ENCODE results near the gene TMEM178B. TPM values are rescaled to one million over a fixed set of nuclear protein-coding genes. Genes with fewer than 3 reads are reported as not detected.
"Not testable (repeated sequence)": the region's sequence is repeated elsewhere in the genome, so short reads cannot be mapped to it uniquely, and the experiment has no call there.

TMEM178B gene
- total RNA-seq, 2 experiments from 2014 or later, result 0.22 to 0.25 TPM

DNA sequence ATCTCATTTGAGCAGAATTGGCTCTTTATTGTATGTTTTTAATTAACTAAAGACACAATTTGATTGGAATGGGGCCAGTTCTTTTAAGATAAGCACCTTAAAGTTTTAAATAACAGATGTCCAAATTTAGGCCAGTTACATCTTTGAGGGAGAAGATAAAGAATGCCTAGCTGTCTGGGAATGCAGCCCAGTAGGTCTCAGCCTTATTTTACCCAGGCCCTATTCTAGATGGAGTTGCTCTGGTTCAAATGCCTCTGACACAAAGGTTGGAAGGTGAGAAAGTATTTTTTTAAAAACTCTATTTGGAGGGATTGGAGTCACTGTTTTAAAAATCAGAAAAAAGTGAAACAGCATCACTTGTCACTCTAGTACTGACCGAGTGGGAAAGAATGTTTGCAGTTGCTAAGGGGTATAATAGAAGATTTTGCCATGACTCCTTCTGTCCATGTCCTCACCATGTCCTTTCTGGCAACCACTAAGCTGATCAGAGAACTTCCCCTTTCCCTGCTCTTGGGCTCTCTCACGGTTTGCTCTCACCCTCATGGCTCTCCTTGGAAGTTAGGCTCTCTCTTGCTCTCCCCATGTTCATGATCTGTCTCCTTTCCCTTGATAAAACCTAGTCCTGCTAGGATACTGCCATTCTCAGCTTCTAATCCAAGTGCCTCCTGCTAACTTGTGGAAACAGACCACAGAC is 239.1 kb downstream of the TMEM178B start:
- H3K27me3 Mint-ChIP-seq, result peaks cover 11% of the 10 kb centered on the region
- no peak overlapping the region for H3K27ac Mint-ChIP-seq
- ChIA-PET CTCF (interaction anchor here (0.5 kb wide), 1 partner anchor 839 kb away, joined by 3 read pairs; no protein-coding TSS in a partner anchor), POLR2A (no interaction called here)
- H3K36me3 Mint-ChIP-seq (ENCODE audit: low read depth), result no peaks in the 10 kb centered on the region
- DNase-seq, result no peak
- no peaks in the 10 kb centered on the region for H3K9me3 Mint-ChIP-seq
- no peaks in the 10 kb centered on the region for H3K4me1 Mint-ChIP-seq
- H3K4me3 Mint-ChIP-seq, result no peak overlapping the region

DNA sequence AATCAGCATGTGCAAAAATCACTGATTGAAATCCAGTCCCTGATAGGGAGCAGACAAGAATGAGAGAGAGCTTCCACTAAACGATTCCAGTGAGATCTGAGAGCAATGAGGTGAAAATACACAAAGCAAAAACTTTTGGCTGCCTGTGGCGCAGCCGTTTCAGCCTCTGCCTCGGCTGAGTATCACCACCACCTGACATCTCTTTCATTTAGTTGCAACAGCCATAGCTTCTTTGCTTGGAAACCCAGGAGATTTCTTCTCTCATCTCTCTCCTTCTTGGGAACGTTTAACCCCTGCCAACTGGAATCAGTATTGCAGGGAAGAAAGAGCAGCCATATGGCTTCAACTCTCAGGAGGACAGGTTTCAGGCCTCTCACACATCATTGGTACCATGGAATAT is 240.0 kb downstream of the TMEM178B start:
- H3K4me3 Mint-ChIP-seq, result no peak overlapping the region
- POLR2A ChIA-PET, result no interaction called here
- no peak overlapping the region for H3K27ac Mint-ChIP-seq
- CTCF ChIA-PET, result no interaction called here
- DNase-seq, result no peak
- H3K27me3 Mint-ChIP-seq, result peaks cover 13% of the 10 kb centered on the region
- no peaks in the 10 kb centered on the region for H3K9me3 Mint-ChIP-seq
- H3K4me1 Mint-ChIP-seq, result no peaks in the 10 kb centered on the region
- H3K36me3 Mint-ChIP-seq (ENCODE audit: low read depth), result no peaks in the 10 kb centered on the region

DNA sequence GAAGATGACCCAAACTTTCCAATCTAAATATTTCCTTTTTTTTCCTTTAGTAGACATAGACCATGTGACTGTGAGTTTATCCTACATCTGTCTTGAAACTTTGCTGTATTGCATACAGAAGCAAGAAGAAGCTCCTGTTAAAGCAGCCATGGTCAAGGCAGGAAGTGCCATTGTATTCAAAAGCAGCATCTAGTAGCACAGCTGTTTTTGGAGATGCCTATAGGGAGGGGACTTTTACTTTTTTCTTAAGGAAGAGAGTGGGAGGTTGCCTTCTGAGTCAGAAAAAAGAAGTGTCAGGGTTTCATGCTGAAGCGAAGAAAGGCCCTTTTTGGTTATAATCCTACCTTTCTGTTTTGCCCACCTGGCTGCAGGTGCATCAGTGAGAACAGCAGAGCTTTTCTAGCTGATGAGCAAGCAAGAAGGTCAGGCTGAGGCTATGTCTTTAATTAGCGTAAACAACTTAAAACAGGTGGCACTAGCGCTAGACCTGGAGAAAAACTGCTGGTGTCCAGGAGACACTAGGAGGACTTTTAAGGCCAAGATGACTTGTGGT is 243.2 kb downstream of the TMEM178B start:
- H3K4me1 Mint-ChIP-seq, result no peaks in the 10 kb centered on the region
- CTCF ChIA-PET, result no interaction called here
- H3K27me3 Mint-ChIP-seq, result peaks cover 10% of the 10 kb centered on the region
- H3K4me3 Mint-ChIP-seq, result no peak overlapping the region
- H3K36me3 Mint-ChIP-seq (ENCODE audit: low read depth), result no peaks in the 10 kb centered on the region
- no peak overlapping the region for H3K27ac Mint-ChIP-seq
- POLR2A ChIA-PET, result no interaction called here
- DNase-seq, result no peak
- no peaks in the 10 kb centered on the region for H3K9me3 Mint-ChIP-seq

DNA sequence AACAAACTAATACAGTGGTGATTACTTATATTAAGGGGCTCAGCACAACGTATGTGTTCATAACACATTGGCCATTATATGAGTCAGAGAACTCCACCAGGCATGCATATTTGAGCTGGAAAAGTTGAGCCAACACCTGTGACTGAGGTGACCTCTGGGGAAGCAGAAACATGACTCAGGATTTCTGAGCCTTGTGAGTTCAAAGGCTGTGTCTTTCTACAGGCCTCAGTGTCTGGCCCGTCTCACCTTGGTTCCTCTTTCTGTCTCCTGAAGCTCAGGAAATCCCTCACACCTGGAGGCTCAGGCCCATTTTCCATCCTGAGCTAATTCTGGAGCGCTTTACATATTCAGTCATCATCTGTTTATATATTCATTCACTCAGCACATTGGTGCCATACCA is 246.4 kb downstream of the TMEM178B start:
- peaks cover 11% of the 10 kb centered on the region for H3K27me3 Mint-ChIP-seq
- ChIA-PET POLR2A (no interaction called here), CTCF (no interaction called here)
- H3K9me3 Mint-ChIP-seq, result no peaks in the 10 kb centered on the region
- no peak overlapping the region for H3K4me3 Mint-ChIP-seq
- no peaks in the 10 kb centered on the region for H3K4me1 Mint-ChIP-seq
- H3K36me3 Mint-ChIP-seq (ENCODE audit: low read depth), result no peaks in the 10 kb centered on the region
- no peak overlapping the region for H3K27ac Mint-ChIP-seq
- no peak for DNase-seq

DNA sequence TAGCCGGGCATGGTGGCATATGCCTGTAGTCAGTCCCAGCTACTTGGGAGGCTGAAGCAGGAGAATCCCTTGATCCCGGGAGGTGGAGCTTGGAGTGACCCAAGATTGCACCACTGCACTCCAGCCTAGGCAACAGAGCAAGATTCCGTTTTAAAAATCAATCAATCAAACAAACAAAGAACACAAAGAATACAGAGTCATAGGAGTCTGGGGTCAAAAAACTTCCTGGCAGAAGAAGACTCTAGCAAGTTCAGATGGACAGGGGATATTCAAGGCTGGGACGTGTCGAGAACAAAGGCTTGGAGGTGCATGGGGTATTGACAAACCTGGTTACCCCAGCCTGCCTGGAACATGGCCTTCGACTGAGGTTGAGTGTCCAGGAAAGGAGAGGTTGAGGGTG is 248.5 kb downstream of the TMEM178B start:
- DNase-seq, result no peak
- no peak overlapping the region for H3K4me3 Mint-ChIP-seq
- POLR2A ChIA-PET, result no interaction called here
- H3K4me1 Mint-ChIP-seq, result no peaks in the 10 kb centered on the region
- CTCF ChIA-PET, result no interaction called here
- H3K9me3 Mint-ChIP-seq, result no peaks in the 10 kb centered on the region
- H3K36me3 Mint-ChIP-seq (ENCODE audit: low read depth), result no peaks in the 10 kb centered on the region
- no peak overlapping the region for H3K27ac Mint-ChIP-seq
- H3K27me3 Mint-ChIP-seq, result peaks cover 6% of the 10 kb centered on the region

DNA sequence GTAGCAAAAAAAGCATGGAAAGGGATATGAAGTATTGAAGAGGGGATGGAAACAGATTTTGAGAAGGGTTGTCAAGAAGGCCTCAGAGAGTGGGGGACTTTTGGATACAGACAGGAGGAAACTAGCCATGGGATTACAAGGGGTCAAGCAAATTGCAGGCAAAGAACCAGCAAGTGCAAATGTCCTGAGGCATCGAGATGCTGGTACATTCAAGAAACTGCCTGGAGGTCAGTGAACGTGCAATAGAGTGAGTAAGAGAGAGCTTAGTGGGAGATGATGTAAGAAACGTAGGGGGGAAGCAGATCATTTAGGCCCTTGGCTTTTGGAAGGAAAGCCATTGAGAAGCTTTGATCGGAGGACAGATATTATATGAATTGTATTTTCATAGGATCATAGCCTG is 250.0 kb downstream of the TMEM178B start:
- H3K4me3 Mint-ChIP-seq, result no peak overlapping the region
- DNase-seq, result no peak
- ChIA-PET POLR2A (no interaction called here), CTCF (no interaction called here)
- H3K9me3 Mint-ChIP-seq, result no peaks in the 10 kb centered on the region
- no peaks in the 10 kb centered on the region for H3K36me3 Mint-ChIP-seq (ENCODE audit: low read depth)
- no peak overlapping the region for H3K27ac Mint-ChIP-seq
- no peaks in the 10 kb centered on the region for H3K4me1 Mint-ChIP-seq
- H3K27me3 Mint-ChIP-seq, result peaks cover 2% of the 10 kb centered on the region

DNA sequence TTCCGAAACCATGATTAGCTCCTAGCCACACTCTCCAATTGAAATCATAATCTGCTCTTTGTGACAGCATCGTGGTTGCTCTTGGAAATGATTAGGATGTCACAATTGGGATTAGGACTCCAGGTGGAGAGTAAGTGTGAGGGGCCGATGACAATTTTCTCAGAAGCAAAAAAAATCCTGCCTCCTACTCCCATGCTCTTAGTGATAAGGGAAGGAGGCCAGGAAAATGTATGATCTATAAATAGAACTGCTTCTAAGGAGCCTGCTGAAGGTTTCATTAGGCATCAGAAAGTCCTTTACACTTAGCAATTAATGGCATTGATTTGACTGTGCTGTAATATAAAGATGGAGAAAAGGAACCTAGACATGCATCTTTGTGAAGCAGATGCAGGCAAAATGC is 251.0 kb downstream of the TMEM178B start:
- CTCF ChIA-PET, result no interaction called here
- H3K9me3 Mint-ChIP-seq, result no peaks in the 10 kb centered on the region
- no peak overlapping the region for H3K27ac Mint-ChIP-seq
- H3K27me3 Mint-ChIP-seq, result peaks cover 2% of the 10 kb centered on the region
- H3K4me1 Mint-ChIP-seq, result no peaks in the 10 kb centered on the region
- POLR2A ChIA-PET, result no interaction called here
- no peak overlapping the region for H3K4me3 Mint-ChIP-seq
- no peak for DNase-seq
- no peaks in the 10 kb centered on the region for H3K36me3 Mint-ChIP-seq (ENCODE audit: low read depth)

DNA sequence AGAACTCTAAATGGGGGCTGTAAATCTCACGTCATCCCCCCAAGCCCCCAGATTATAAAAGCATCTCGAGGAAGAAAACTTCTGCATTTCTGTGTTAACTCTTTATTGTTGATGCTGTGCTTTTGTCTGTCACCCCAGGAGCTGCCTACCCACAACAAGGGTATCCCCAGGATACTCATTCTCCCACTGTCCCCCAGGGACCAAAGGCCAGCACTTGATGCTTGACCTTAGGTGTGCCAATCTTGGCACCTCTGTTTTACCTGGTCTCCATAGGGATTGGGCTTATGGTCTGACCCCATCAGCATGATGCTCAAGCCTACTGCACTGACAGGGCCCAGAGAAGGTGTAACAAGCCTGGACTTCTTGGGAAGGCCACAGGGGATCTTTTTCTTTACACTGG is 251.4 kb downstream of the TMEM178B start:
- H3K27ac Mint-ChIP-seq, result no peak overlapping the region
- H3K4me3 Mint-ChIP-seq, result no peak overlapping the region
- no peaks in the 10 kb centered on the region for H3K36me3 Mint-ChIP-seq (ENCODE audit: low read depth)
- DNase-seq, result no peak
- no peaks in the 10 kb centered on the region for H3K4me1 Mint-ChIP-seq
- no peaks in the 10 kb centered on the region for H3K9me3 Mint-ChIP-seq
- H3K27me3 Mint-ChIP-seq, result peaks cover 2% of the 10 kb centered on the region
- CTCF ChIA-PET, result no interaction called here
- POLR2A ChIA-PET, result no interaction called here

DNA sequence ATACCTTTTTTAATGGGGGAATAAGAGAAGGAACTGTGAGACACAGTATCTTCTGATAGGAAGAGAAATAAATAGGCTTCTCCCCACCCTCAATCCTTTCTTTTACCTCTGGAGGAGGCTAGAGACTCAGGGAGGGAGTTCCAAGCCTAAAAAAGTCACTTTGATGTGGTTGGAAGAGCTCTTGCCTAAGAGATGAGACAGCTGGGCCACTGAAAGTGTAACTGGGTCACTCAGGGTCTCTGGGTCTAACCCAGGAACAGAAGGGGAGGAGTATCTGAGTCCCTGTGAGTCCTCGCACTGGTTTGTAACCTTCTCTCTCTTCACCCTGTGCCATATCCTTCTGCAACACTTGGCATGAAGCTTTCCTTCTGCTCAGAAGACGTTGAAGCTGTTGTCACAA is 254.4 kb downstream of the TMEM178B start:
- POLR2A ChIA-PET, result no interaction called here
- Mint-ChIP-seq H3K27ac (no peak overlapping the region), H3K9me3 (no peaks in the 10 kb centered on the region), H3K36me3 (ENCODE audit: low read depth) (no peaks in the 10 kb centered on the region), H3K4me1 (no peaks in the 10 kb centered on the region), H3K4me3 (no peak overlapping the region), H3K27me3 (peaks cover 2% of the 10 kb centered on the region)
- CTCF ChIA-PET, result no interaction called here
- no peak for DNase-seq

DNA sequence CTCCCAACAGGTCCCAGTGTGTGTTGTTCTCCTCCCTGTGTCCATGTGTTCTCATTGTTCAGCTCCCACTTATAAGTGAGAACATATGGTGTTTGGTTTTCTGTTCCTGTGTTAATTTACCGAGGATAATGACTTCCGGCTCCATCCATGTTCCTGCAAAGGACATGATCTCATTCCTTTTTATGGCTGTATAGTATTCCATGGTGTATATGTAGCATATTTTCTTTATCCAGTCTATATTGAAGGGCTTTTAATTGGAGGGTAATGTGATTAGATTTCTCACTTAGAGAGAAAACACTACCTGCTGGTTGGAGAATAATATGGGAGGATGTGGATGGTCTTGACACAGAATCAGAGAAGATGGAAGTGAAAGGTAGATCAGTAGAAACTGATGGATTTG is 256.4 kb downstream of the TMEM178B start:
- CTCF ChIA-PET, result interaction anchor here (0.5 kb wide), 1 partner anchor 158 kb away, joined by 3 read pairs; no protein-coding TSS in a partner anchor
- H3K9me3 Mint-ChIP-seq; H3K27ac Mint-ChIP-seq; H3K36me3 Mint-ChIP-seq (ENCODE audit: low read depth); H3K4me1 Mint-ChIP-seq; DNase-seq; H3K27me3 Mint-ChIP-seq; POLR2A ChIA-PET; H3K4me3 Mint-ChIP-seq: not testable (repeated sequence)

DNA sequence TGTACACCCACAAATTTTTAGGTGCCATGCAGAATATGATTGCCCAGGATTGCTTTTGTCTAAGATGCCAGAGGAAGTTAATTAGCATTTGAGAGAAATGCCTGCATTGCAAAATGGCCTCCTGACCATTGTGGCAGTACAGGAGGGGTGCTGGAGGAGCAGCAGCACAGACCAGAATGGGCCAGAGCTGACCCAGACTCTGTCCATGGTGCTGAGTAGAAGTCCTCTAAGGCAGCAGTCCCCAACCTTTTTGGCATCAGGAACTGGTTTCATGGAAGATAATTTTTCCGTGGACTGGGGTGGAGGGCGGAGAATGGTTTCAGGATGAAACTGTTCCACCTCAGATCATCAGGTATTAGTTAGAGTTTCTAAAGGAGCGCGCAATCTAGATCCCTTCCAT is 259.6 kb downstream of the TMEM178B start:
- CTCF ChIA-PET, result no interaction called here
- Mint-ChIP-seq H3K36me3 (ENCODE audit: low read depth) (no peaks in the 10 kb centered on the region), H3K9me3 (no peaks in the 10 kb centered on the region), H3K27ac (no peak overlapping the region), H3K4me3 (no peak overlapping the region), H3K4me1 (no peaks in the 10 kb centered on the region), H3K27me3 (no peaks in the 10 kb centered on the region)
- POLR2A ChIA-PET, result no interaction called here
- DNase-seq, result no peak

DNA sequence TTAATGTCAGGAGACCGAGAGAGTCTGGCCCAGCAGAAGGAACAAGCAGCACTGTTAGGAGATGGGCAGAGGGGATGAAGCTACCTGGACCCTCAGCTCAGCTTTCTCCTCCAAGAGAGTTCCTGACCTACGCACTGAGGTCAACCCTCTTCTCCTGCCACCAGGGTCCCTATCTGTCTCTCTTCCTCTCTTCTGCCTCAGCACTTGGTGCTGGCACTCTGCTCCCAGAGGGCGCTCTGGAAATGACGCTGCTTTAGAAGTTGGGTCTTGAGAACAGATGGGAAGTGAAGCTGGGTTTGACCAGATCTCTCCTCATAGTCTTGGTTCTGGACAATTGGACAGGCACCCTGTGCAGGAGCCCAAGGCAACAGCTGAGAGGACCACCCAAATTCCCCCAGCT is 261.3 kb downstream of the TMEM178B start:
- CTCF ChIA-PET, result no interaction called here
- H3K27me3 Mint-ChIP-seq, result peaks cover 4% of the 10 kb centered on the region
- no peak for DNase-seq
- H3K27ac Mint-ChIP-seq, result no peak overlapping the region
- POLR2A ChIA-PET, result no interaction called here
- no peaks in the 10 kb centered on the region for H3K36me3 Mint-ChIP-seq (ENCODE audit: low read depth)
- H3K4me1 Mint-ChIP-seq, result no peaks in the 10 kb centered on the region
- H3K9me3 Mint-ChIP-seq, result no peaks in the 10 kb centered on the region
- no peak overlapping the region for H3K4me3 Mint-ChIP-seq

DNA sequence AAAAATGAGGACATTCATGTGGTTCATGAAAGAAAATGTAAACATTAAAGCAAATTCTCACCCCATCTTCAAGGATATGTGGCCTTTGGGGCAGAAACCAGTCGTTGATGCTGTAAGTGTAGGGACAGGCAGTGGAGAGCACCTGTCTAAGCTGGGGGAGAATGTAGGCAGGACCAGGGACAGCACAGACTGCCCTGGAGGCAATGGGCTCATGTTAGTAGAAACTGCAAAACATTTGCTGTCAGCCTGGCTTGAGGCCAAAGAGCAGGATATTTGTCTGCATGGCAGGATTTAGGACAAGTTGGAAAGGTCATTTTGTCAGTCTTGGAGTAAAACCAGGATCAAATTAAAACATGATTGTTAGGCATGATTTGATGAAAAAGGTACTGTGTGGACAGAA is 265.7 kb downstream of the TMEM178B start:
- DNase-seq, result no peak
- CTCF ChIA-PET, result interaction anchor here (0.6 kb wide), 1 partner anchor 814 kb away, joined by 3 read pairs; no protein-coding TSS in a partner anchor
- Mint-ChIP-seq H3K27me3 (peaks cover 7% of the 10 kb centered on the region), H3K36me3 (ENCODE audit: low read depth) (no peaks in the 10 kb centered on the region), H3K27ac (no peak overlapping the region), H3K9me3 (no peaks in the 10 kb centered on the region), H3K4me3 (no peak overlapping the region), H3K4me1 (no peaks in the 10 kb centered on the region)
- POLR2A ChIA-PET, result no interaction called here

DNA sequence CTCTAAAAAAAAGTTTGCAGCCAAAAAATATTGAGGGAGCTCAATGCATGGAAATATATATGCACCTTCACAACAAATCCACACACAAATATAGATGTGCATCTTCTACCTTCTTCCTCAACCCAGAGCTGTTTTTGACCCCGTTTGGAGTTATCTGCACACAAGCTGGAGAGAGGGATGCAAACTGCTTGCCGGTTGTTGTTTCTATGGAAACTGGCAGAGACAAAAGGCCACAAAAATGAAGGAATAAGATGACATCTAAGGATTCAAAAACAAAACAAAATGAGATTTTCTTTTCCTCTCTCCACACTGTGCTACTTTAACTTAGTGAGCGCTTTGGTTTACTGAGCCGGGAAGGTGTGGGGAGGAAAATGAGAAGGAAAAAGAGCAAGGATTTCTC is 267.1 kb downstream of the TMEM178B start:
- no peak overlapping the region for H3K4me3 Mint-ChIP-seq
- H3K9me3 Mint-ChIP-seq, result no peaks in the 10 kb centered on the region
- H3K36me3 Mint-ChIP-seq (ENCODE audit: low read depth), result no peaks in the 10 kb centered on the region
- no peak for DNase-seq
- CTCF ChIA-PET, result no interaction called here
- H3K27ac Mint-ChIP-seq, result no peak overlapping the region
- H3K4me1 Mint-ChIP-seq, result no peaks in the 10 kb centered on the region
- H3K27me3 Mint-ChIP-seq, result peaks cover 9% of the 10 kb centered on the region
- POLR2A ChIA-PET, result interaction anchor here (0.5 kb wide), 1 partner anchor 537 kb away, joined by 3 read pairs; no protein-coding TSS in a partner anchor

Data from activated CD4-positive, alpha-beta T cell treated with anti-CD3 and anti-CD28 coated beads, Interleukin-2, amount 10 ng/mL, durations not matched to agents 7 days and 5 days (primary cell).